Hepatocyte (in vitro differentiated cells): ENCODE measurements around the gene SLC2A5. TPM values are rescaled to one million over a fixed set of nuclear protein-coding genes. Genes with fewer than 3 reads are reported as not detected.

ENCODE experiments used
- DNase-seq: peaks from one replicate; pipeline ENCODE4 v3.0.0-alpha.2; 2016; ENCODE audit warnings: low spot score
- H2AFZ ChIP-seq: fragments of 200-600 bp; sonication (generic); 2 replicates; pipeline ENCODE4 v1.6.0; 2016; ENCODE audit warnings: antibody characterized with exemption, mild to moderate bottlenecking
- H3K27ac ChIP-seq: fragments of 200-600 bp; sonication (generic); 2 replicates; pipeline ENCODE4 v1.5.1; 2016; ENCODE audit warnings: mild to moderate bottlenecking
- H3K27me3 ChIP-seq: fragments of 200-600 bp; sonication (generic); 2 replicates; pipeline ENCODE4 v1.6.1; 2016
- H3K36me3 ChIP-seq: fragments of 200-600 bp; sonication (generic); replicated peaks from 2 replicates; pipeline ENCODE4 v1.5.1; 2016; ENCODE audit warnings: low read depth; ENCODE audit not compliant: insufficient read depth
- H3K4me1 ChIP-seq: fragments of 200-600 bp; sonication (generic); 2 replicates; pipeline ENCODE4 v1.5.1; 2016; ENCODE audit warnings: mild to moderate bottlenecking, moderate library complexity; ENCODE audit not compliant: insufficient read depth
- H3K4me2 ChIP-seq: fragments of 200-600 bp; sonication (generic); 2 replicates; pipeline ENCODE4 v1.6.0; 2016
- H3K4me3 ChIP-seq: fragments of 200-600 bp; sonication (generic); 2 replicates; pipeline ENCODE4 v1.5.1; 2016; ENCODE audit warnings: mild to moderate bottlenecking
- H3K79me2 ChIP-seq: fragments of 200-600 bp; sonication (generic); 2 replicates; pipeline ENCODE4 v1.6.0; 2017; ENCODE audit warnings: mild to moderate bottlenecking
- H3K9me2 ChIP-seq: fragments of 200-600 bp; sonication (generic); replicated peaks from 2 replicates; pipeline ENCODE4 v1.6.0; 2017; ENCODE audit warnings: mild to moderate bottlenecking; ENCODE audit not compliant: insufficient read depth
- H3K9me3 ChIP-seq: fragments of 200-600 bp; sonication (generic); 2 replicates; pipeline ENCODE4 v1.5.1; 2016; ENCODE audit warnings: low read depth, mild to moderate bottlenecking
- H4K20me1 ChIP-seq: fragments of 200-600 bp; sonication (generic); 2 replicates; pipeline ENCODE4 v1.6.0; 2016; ENCODE audit warnings: mild to moderate bottlenecking; ENCODE audit not compliant: insufficient read depth, poor library complexity, severe bottlenecking
- EZH2 ChIP-seq: fragments of 200-600 bp; sonication (generic); IDR thresholded peaks from 2 replicates; pipeline ENCODE4 v1.6.1; 2016; ENCODE audit warnings: antibody characterized with exemption, mild to moderate bottlenecking, borderline replicate concordance
- EZH2phosphoT487 ChIP-seq: fragments of 200-600 bp; sonication (generic); IDR thresholded peaks from one replicate; pipeline ENCODE4 v1.6.1; 2018; ENCODE audit warnings: antibody characterized with exemption, mild to moderate bottlenecking, low read depth, moderate library complexity; ENCODE audit not compliant: unreplicated experiment, severe bottlenecking
- WGBS: methylation state at CpG from one replicate; pipeline ENCODE4 v1.1.6; 2016; ENCODE audit warnings: low lambda C conversion rate; ENCODE audit errors: missing lambda C conversion rate; 5-methylcytosine and 5-hydroxymethylcytosine counted together
- polyA plus RNA-seq: library from polyadenylated mRNA; unstranded; fragments of >200 nt; fragmentation: Nextera tagmentation; extraction: Ambion mirVana; gene quantifications from 2 replicates; pipeline ENCODE4 v1.2.1, GENCODE V29; 2016
- total RNA-seq: library from RNA; depleted of rRNA; stranded (reverse); fragments of >200 nt; gene quantifications from 2 replicates; pipeline ENCODE4 v1.2.3, GENCODE V29; 2014
- TF ChIP-seq, protein P1 (sequence below): fragments of 200-600 bp; sonication (generic); IDR thresholded peaks from 2 replicates; pipeline ENCODE4 v1.5.1; 2016; ENCODE audit warnings: antibody characterized with exemption, mild to moderate bottlenecking; ENCODE audit not compliant: poor library complexity

The SLC2A5 gene
- total and polyA plus RNA-seq, 2 experiments from 2014 or later = 7.2 to 8.2 TPM

DNA sequence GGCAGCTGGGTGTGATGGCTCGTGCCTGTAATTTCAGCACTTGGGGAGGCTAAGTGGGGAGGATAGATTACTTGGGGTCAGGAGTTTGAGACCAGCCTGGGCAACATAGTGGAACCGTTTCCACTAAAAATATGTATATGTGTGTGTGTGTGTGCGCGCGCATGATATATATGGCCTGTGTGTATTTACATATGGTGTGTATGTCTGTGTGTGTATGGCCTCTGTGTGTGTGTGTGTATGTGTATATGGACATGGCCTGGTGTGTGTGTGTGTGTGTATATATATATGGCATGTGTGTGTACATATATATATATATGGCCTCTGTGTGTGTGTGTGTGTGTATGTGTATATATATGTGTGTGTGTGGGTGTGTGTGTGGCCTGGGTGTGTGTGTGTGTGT, 27.2 kb downstream of the SLC2A5 start:
- no peaks in the 10 kb centered on the region for H3K27me3 ChIP-seq
- no peaks in the 10 kb centered on the region for H3K4me1 ChIP-seq
- 94% methylated on average over 5 of the region's 5 CpGs for WGBS
- no peak overlapping the region for H3K4me2 ChIP-seq
- H3K27ac ChIP-seq = no peak overlapping the region
- H4K20me1 ChIP-seq = no peaks in the 10 kb centered on the region
- no peak overlapping the region for H3K4me3 ChIP-seq
- DNase-seq = no peak
- H3K36me3 ChIP-seq = no peaks in the 10 kb centered on the region
- no peaks in the 10 kb centered on the region for H3K9me2 ChIP-seq
- H2AFZ ChIP-seq = no peak overlapping the region
- H3K9me3 ChIP-seq = no peaks in the 10 kb centered on the region
- no peaks in the 10 kb centered on the region for H3K79me2 ChIP-seq
- TF ChIP-seq, protein P1, sequence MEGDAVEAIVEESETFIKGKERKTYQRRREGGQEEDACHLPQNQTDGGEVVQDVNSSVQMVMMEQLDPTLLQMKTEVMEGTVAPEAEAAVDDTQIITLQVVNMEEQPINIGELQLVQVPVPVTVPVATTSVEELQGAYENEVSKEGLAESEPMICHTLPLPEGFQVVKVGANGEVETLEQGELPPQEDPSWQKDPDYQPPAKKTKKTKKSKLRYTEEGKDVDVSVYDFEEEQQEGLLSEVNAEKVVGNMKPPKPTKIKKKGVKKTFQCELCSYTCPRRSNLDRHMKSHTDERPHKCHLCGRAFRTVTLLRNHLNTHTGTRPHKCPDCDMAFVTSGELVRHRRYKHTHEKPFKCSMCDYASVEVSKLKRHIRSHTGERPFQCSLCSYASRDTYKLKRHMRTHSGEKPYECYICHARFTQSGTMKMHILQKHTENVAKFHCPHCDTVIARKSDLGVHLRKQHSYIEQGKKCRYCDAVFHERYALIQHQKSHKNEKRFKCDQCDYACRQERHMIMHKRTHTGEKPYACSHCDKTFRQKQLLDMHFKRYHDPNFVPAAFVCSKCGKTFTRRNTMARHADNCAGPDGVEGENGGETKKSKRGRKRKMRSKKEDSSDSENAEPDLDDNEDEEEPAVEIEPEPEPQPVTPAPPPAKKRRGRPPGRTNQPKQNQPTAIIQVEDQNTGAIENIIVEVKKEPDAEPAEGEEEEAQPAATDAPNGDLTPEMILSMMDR = no peak
- no peak for TF ChIP-seq EZH2phosphoT487

DNA sequence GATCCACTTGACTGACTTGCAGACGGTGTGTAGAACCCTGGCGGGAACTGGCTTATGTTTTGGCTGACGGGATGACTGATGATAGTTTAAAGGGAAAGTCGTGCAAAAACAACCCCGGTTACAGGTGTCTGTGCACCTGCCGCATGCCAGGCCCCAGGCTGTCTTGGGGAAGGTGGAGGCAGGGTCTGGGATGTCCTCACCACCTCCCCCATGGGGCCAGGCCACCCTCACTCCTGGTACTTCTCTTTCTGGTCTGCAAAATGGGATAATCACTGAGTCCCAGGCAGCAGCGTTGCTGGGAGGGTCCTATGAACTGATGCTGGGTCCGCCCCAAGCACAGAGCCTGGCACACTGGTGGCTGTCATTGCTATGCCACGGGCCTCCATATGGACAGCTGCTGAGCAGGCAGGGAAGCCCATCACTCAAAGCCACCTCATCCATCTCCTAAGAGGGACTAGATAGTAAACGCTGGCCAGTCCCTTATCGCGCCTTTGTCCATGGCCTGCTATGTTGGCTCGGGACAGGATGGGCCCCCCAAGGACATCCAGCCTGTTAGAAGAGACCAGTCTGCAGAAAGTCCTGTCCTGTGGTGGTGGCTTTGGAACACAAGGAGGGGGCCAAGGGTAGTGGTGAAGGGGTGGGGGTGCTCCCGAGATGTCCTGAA, 28.2 kb downstream of the SLC2A5 start:
- Histone ChIP-seq H3K79me2 (no peaks in the 10 kb centered on the region), H3K27me3 (no peaks in the 10 kb centered on the region), H2AFZ (no peak overlapping the region), H3K4me3 (no peak overlapping the region), H3K4me2 (no peak overlapping the region), H3K4me1 (no peaks in the 10 kb centered on the region), H3K36me3 (no peaks in the 10 kb centered on the region), H3K9me3 (no peaks in the 10 kb centered on the region), H3K9me2 (no peaks in the 10 kb centered on the region), H4K20me1 (no peaks in the 10 kb centered on the region), H3K27ac (no peak overlapping the region)
- no peak for TF ChIP-seq EZH2
- TF ChIP-seq EZH2phosphoT487 = no peak
- TF ChIP-seq, protein P1 = no peak
- no peak for DNase-seq
- 89% methylated on average over 14 of the region's 14 CpGs for WGBS

DNA sequence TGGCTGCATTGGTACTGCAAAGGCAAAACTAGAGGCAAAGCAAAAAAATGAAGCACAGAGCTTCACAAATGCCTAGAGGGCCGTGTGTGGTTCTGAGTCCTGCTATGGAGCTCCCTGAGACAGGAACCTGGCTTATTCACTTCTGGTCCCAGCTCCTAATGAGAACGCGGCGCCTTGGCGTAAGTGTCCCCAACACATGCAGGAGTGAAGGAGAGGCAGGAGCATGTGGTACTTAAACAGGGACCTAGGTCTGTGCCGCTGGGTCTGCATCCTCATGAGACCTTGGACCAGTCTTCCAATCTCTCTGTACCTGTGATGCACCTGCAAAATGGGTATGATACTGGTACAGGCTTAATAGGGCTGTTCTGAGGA, 28.8 kb downstream of the SLC2A5 start:
- no peaks in the 10 kb centered on the region for H3K36me3 ChIP-seq
- no peaks in the 10 kb centered on the region for H3K79me2 ChIP-seq
- no peaks in the 10 kb centered on the region for H3K9me2 ChIP-seq
- no peaks in the 10 kb centered on the region for H3K9me3 ChIP-seq
- no peaks in the 10 kb centered on the region for H4K20me1 ChIP-seq
- no peaks in the 10 kb centered on the region for H3K4me1 ChIP-seq
- TF ChIP-seq EZH2phosphoT487 = no peak
- no peak overlapping the region for H3K4me2 ChIP-seq
- WGBS = 94% methylated on average over 6 of the region's 6 CpGs
- no peaks in the 10 kb centered on the region for H3K27me3 ChIP-seq
- no peak overlapping the region for H3K27ac ChIP-seq
- H2AFZ ChIP-seq = no peak overlapping the region
- no peak for DNase-seq
- no peak overlapping the region for H3K4me3 ChIP-seq

DNA sequence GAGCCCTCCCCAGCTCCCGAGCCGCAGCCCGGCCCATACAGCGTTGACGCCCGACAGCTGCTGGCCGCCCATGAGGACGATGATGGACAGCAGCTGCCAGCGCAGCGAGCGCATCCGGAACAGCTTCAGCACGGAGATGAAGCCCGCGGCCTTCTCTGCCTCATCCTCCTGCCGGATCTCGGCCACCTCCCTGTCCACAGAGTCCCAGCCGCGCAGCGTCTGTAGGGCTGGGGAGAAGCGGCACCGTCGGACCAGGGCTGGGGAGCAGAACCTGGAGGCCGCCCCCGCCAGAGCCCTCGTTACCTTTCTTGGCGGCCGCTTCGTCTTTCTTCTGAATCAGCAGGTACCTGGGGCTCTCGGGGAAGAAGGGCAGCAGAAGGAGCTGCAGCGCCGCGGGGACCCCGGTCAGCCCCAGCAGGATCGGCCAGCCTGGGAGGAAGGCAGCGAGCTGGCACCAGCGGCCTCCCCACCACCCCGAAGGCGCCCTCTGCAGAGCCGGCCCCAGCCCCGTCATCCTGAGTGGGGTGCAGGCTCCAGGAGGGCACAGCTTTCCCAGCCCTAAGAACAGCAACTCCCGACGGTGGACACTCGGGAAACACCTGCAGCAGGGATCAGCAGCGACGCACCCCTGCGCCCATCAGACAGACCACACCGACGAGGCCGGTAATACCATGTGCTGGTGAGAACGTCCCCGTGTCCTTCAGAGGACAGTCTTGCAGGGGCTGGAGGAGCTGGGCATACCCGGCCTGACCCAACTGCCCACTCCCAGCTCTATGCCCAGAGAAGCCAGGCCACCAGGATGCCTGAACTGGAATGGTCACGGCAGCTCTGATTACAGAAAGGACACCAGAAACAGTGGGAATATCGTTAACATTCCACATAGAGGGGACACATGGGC, 29.4 kb downstream of the SLC2A5 start:
- Histone ChIP-seq H3K27ac (no peak overlapping the region), H3K79me2 (no peaks in the 10 kb centered on the region), H3K4me1 (no peaks in the 10 kb centered on the region), H3K36me3 (no peaks in the 10 kb centered on the region), H3K9me3 (no peaks in the 10 kb centered on the region), H3K27me3 (no peaks in the 10 kb centered on the region), H4K20me1 (no peaks in the 10 kb centered on the region), H3K9me2 (no peaks in the 10 kb centered on the region), H3K4me2 (no peak overlapping the region), H3K4me3 (no peak overlapping the region), H2AFZ (no peak overlapping the region)
- TF ChIP-seq, protein P1 = no peak
- TF ChIP-seq EZH2 (no peak), EZH2phosphoT487 (no peak)
- no peak for DNase-seq
- WGBS = 97% methylated on average over 33 of the region's 55 CpGs
